Activated CD4-positive, alpha-beta T cell treated with anti-CD3 and anti-CD28 coated beads, Interleukin-2, amount 10 ng/mL, durations not matched to agents 7 days and 5 days (primary cell): ENCODE measurements around the gene PMIS2. TPM values are rescaled to one million over a fixed set of nuclear protein-coding genes. Genes with fewer than 3 reads are reported as not detected.

Experiments used
- CTCF ChIA-PET: fragments of 350-600 bp; sonication (Branson Sonifier 250); formaldehyde crosslinking; loops from one replicate; lab custom pipeline; 2021; ENCODE audit warnings: antibody characterized with exemption; lab: Charles Lee
- POLR2A ChIA-PET: fragments of 350-600 bp; sonication (Branson Sonifier 250); formaldehyde crosslinking; loops from one replicate; lab custom pipeline; 2021; ENCODE audit warnings: antibody characterized with exemption; lab: Charles Lee
- DNase-seq: peaks from one replicate; pipeline ENCODE4 v3.0.0-alpha.2; 2020
- H3K27ac Mint-ChIP-seq: one replicate; pipeline ENCODE4 v1.8.0; 2021; ENCODE audit warnings: mild to moderate bottlenecking, moderate library complexity, mixed read lengths
- H3K27me3 Mint-ChIP-seq: one replicate; pipeline ENCODE4 v1.8.0; 2021; ENCODE audit warnings: mixed read lengths
- H3K36me3 Mint-ChIP-seq: one replicate; pipeline ENCODE4 v1.8.0; 2021; ENCODE audit warnings: low read depth, mixed read lengths
- H3K4me1 Mint-ChIP-seq: one replicate; pipeline ENCODE4 v1.8.0; 2021; ENCODE audit warnings: mixed read lengths
- H3K4me3 Mint-ChIP-seq: one replicate; pipeline ENCODE4 v1.8.0; 2021; ENCODE audit warnings: mild to moderate bottlenecking, moderate library complexity, mixed read lengths
- H3K9me3 Mint-ChIP-seq: one replicate; pipeline ENCODE4 v1.8.0; 2021; ENCODE audit warnings: mixed read lengths
- total RNA-seq, 2 experiments: library from RNA; stranded (reverse); gene quantifications; one replicate each; pipeline ENCODE4 v1.2.3, GENCODE V29; 2021

Gene PMIS2
- total RNA-seq, 2 experiments from 2014 or later, result not detected

GRCh38 chr19:35609851-35610353 is 23.9 kb downstream of the PMIS2 start:
- POLR2A ChIA-PET, result no interaction called here
- peak overlapping the region; percentile 1 for H3K4me3 Mint-ChIP-seq

GRCh38 chr19:35612224-35612558 is 26.2 kb downstream of the PMIS2 start:
- Mint-ChIP-seq H3K27ac (peak overlapping the region; percentile 96), H3K27me3 (no peaks in the 10 kb centered on the region), H3K9me3 (peaks cover 12% of the 10 kb centered on the region), H3K36me3 (peaks cover 15% of the 10 kb centered on the region), H3K4me1 (peaks cover 53% of the 10 kb centered on the region), H3K4me3 (peak overlapping the region; percentile 85)
- DNase-seq, result no peak
- ChIA-PET CTCF (interaction anchor here (0.6 kb wide), 1 partner anchor 150 kb away, joined by 3 read pairs; no protein-coding TSS in a partner anchor), POLR2A (no interaction called here)

More at GRCh38 chr19:35609851-35610353, 23.9 kb downstream of the PMIS2 start:
- no peaks in the 10 kb centered on the region for H3K27me3 Mint-ChIP-seq
- DNase-seq, result peak; percentile 65
- peaks cover 15% of the 10 kb centered on the region for H3K9me3 Mint-ChIP-seq
- H3K36me3 Mint-ChIP-seq, result peaks cover 11% of the 10 kb centered on the region
- peaks cover 50% of the 10 kb centered on the region for H3K4me1 Mint-ChIP-seq
- CTCF ChIA-PET, result interaction anchor here (0.6 kb wide), 1 partner anchor 340 kb away, joined by 3 read pairs; no protein-coding TSS in a partner anchor
- peak overlapping the region; percentile 87 for H3K27ac Mint-ChIP-seq

- Mint-ChIP-seq H3K4me3 (peak within 1 kb of the TSS; percentile 85), H3K27me3 (no peaks in the 10 kb centered on the region), H3K9me3 (peaks cover 7% of the 10 kb centered on the region), H3K4me1 (peaks cover 53% of the 10 kb centered on the region), H3K27ac (peak within 1 kb of the TSS; percentile 96), H3K36me3 (peaks cover 17% of the 10 kb centered on the region)
- peak; percentile 95 for DNase-seq
- CTCF ChIA-PET, result interaction anchor here (0.6 to 1.1 kb wide), 6 partner anchors 9 to 150 kb away, joined by 3 to 6 read pairs (median 4); no protein-coding TSS in a partner anchor
- POLR2A ChIA-PET, result interaction anchor here (0.6 kb wide), 1 partner anchor 35 kb away, joined by 3 read pairs; the partner anchor contains the start of gene COX6B1
Measured at GRCh38 chr19:35612559-35613321, 26.8 kb downstream of the PMIS2 start, which contains the start of gene HAUS5. Gene HAUS5 (plus strand): TSS chr19:35612735. CDS start chr19:35612795, 60 bp downstream.

GRCh38 chr19:35613574-35613973 is 27.6 kb downstream of the PMIS2 start:
- H3K27me3 Mint-ChIP-seq, result no peaks in the 10 kb centered on the region
- ChIA-PET CTCF (interaction anchor here (0.7 to 1.1 kb wide), 6 partner anchors 8 to 98 kb away, joined by 3 to 6 read pairs (median 4); no protein-coding TSS in a partner anchor), POLR2A (no interaction called here)
- H3K27ac Mint-ChIP-seq, result peak overlapping the region; percentile 96
- H3K4me1 Mint-ChIP-seq, result peaks cover 50% of the 10 kb centered on the region
- DNase-seq, result no peak
- H3K36me3 Mint-ChIP-seq, result peaks cover 12% of the 10 kb centered on the region
- H3K9me3 Mint-ChIP-seq, result peaks cover 2% of the 10 kb centered on the region
- peak overlapping the region; percentile 85 for H3K4me3 Mint-ChIP-seq

- H3K4me1 Mint-ChIP-seq, result peaks cover 39% of the 10 kb centered on the region
- no peak overlapping the region for H3K27ac Mint-ChIP-seq
- no peaks in the 10 kb centered on the region for H3K27me3 Mint-ChIP-seq
- no peak overlapping the region for H3K4me3 Mint-ChIP-seq
- H3K36me3 Mint-ChIP-seq, result peaks cover 10% of the 10 kb centered on the region
- ChIA-PET POLR2A (no interaction called here), CTCF (interaction anchor here (0.7 to 0.9 kb wide), 2 partner anchors 312 to 364 kb away, joined by 3 read pairs; no protein-coding TSS in a partner anchor)
- H3K9me3 Mint-ChIP-seq, result no peaks in the 10 kb centered on the region
- no peak for DNase-seq
Measured at GRCh38 chr19:35615036-35615435, 29.1 kb downstream of the PMIS2 start.

- H3K4me1 Mint-ChIP-seq, result peaks cover 7% of the 10 kb centered on the region
- H3K4me3 Mint-ChIP-seq, result no peak overlapping the region
- H3K9me3 Mint-ChIP-seq, result no peaks in the 10 kb centered on the region
- no peaks in the 10 kb centered on the region for H3K27me3 Mint-ChIP-seq
- ChIA-PET POLR2A (no interaction called here), CTCF (no interaction called here)
- peaks cover 22% of the 10 kb centered on the region for H3K36me3 Mint-ChIP-seq
- DNase-seq, result no peak
- no peak overlapping the region for H3K27ac Mint-ChIP-seq
Measured at GRCh38 chr19:35618857-35619256, 32.9 kb downstream of the PMIS2 start.

- no peaks in the 10 kb centered on the region for H3K27me3 Mint-ChIP-seq
- H3K4me3 Mint-ChIP-seq, result no peak overlapping the region
- no peaks in the 10 kb centered on the region for H3K9me3 Mint-ChIP-seq
- no peak for DNase-seq
- ChIA-PET CTCF (no interaction called here), POLR2A (no interaction called here)
- no peak overlapping the region for H3K27ac Mint-ChIP-seq
- peaks cover 22% of the 10 kb centered on the region for H3K36me3 Mint-ChIP-seq
- peaks cover 6% of the 10 kb centered on the region for H3K4me1 Mint-ChIP-seq
Measured at GRCh38 chr19:35619290-35619923, 33.4 kb downstream of the PMIS2 start.

- no peak overlapping the region for H3K4me3 Mint-ChIP-seq
- ChIA-PET POLR2A (no interaction called here), CTCF (interaction anchor here (0.5 kb wide), 1 partner anchor 440 kb away, joined by 4 read pairs; no protein-coding TSS in a partner anchor)
- no peaks in the 10 kb centered on the region for H3K27me3 Mint-ChIP-seq
- H3K27ac Mint-ChIP-seq, result no peak overlapping the region
- H3K9me3 Mint-ChIP-seq, result no peaks in the 10 kb centered on the region
- peaks cover 3% of the 10 kb centered on the region for H3K4me1 Mint-ChIP-seq
- peaks cover 22% of the 10 kb centered on the region for H3K36me3 Mint-ChIP-seq
- DNase-seq, result no peak
Measured at GRCh38 chr19:35620001-35620400, 34.0 kb downstream of the PMIS2 start.

- Mint-ChIP-seq H3K27me3 (no peaks in the 10 kb centered on the region), H3K27ac (no peak overlapping the region), H3K4me1 (no peaks in the 10 kb centered on the region), H3K36me3 (peaks cover 17% of the 10 kb centered on the region), H3K9me3 (no peaks in the 10 kb centered on the region), H3K4me3 (no peak overlapping the region)
- DNase-seq, result no peak
- CTCF ChIA-PET, result interaction anchor here (1.3 kb wide), 1 partner anchor 9 kb away, joined by 4 read pairs; the partner anchor contains the start of gene HAUS5
- POLR2A ChIA-PET, result interaction anchor here (0.5 kb wide), 1 partner anchor 18 kb away, joined by 3 read pairs; no protein-coding TSS in a partner anchor
Measured at GRCh38 chr19:35621708-35622107, 35.7 kb downstream of the PMIS2 start.

- CTCF ChIA-PET, result no interaction called here
- no peak overlapping the region for H3K4me3 Mint-ChIP-seq
- no peaks in the 10 kb centered on the region for H3K4me1 Mint-ChIP-seq
- DNase-seq, result no peak
- no peaks in the 10 kb centered on the region for H3K9me3 Mint-ChIP-seq
- no peak overlapping the region for H3K27ac Mint-ChIP-seq
- no peaks in the 10 kb centered on the region for H3K27me3 Mint-ChIP-seq
- H3K36me3 Mint-ChIP-seq, result peaks cover 13% of the 10 kb centered on the region
- POLR2A ChIA-PET, result no interaction called here
Measured at GRCh38 chr19:35622750-35623149, 36.8 kb downstream of the PMIS2 start.

GRCh38 chr19:35623327-35624010 is 37.5 kb downstream of the PMIS2 start:
- peaks cover 4% of the 10 kb centered on the region for H3K4me1 Mint-ChIP-seq
- H3K27me3 Mint-ChIP-seq, result no peaks in the 10 kb centered on the region
- no peak overlapping the region for H3K27ac Mint-ChIP-seq
- peaks cover 12% of the 10 kb centered on the region for H3K36me3 Mint-ChIP-seq
- H3K9me3 Mint-ChIP-seq, result no peaks in the 10 kb centered on the region
- POLR2A ChIA-PET, result interaction anchor here (0.7 kb wide), 1 partner anchor 36 kb away, joined by 11 read pairs; no protein-coding TSS in a partner anchor
- CTCF ChIA-PET, result interaction anchor here (0.8 kb wide), 1 partner anchor 39 kb away, joined by 8 read pairs; no protein-coding TSS in a partner anchor
- H3K4me3 Mint-ChIP-seq, result no peak overlapping the region
- no peak for DNase-seq

GRCh38 chr19:35628264-35628564 is 42.2 kb downstream of the PMIS2 start:
- no peaks in the 10 kb centered on the region for H3K27me3 Mint-ChIP-seq
- POLR2A ChIA-PET, result interaction anchor here (0.6 kb wide), 1 partner anchor 298 kb away, joined by 3 read pairs; no protein-coding TSS in a partner anchor
- CTCF ChIA-PET, result no interaction called here
- DNase-seq, result no peak
- H3K36me3 Mint-ChIP-seq, result peaks cover 28% of the 10 kb centered on the region
- H3K4me1 Mint-ChIP-seq, result peaks cover 18% of the 10 kb centered on the region
- H3K27ac Mint-ChIP-seq, result peak overlapping the region; percentile 99
- peak overlapping the region; percentile 97 for H3K4me3 Mint-ChIP-seq
- H3K9me3 Mint-ChIP-seq, result no peaks in the 10 kb centered on the region
